ENCODE results near the gene FAM193B.

DNA sequence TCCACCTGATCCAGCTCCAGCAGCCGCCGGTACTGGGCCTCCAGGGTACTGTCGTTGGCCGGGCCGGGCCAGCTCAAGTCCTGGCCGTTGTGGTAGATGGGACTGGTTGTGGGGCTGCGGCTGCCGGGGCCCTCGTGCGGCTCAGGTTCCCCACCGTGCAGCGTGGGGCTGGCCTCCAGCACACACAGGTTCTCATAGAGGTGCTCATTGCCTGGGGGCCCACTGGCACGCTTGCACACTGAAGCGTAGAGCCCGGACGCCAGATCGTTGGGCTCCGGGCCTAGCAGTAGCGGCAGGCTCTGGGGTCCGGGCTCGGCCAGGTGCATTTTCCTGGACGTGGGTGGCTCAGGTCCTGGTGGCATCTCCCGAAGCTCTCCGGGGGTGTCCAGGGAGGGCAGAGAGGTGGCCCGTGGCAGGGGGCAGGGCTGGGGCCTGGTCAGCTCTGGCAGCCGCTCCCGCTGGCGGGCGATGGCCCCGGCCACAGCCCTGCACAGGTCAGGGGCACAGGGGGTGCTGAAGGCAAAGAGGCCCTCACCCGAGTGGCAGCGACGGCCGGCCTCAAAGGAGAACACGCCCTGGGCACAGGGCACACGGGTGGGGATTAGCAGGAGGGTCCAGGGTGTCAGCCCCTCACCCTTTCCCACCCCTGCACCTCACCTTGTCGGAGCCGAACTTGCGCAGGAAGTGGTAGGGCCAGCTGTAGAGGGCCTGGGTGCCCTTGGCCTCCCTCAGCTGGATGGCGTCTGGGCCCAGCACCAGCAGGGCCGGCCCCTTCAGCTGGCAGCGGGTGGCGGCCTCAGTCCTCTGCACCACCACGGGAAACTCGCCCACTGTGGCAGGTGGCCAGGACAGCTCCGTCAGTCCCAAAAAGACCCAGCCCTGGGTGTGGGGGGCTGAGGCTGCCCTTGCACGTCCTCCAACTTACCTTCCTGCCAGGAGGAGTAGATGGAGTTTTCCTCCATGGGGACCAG is 50.0 kb downstream of the FAM193B start:
- no peak for TF ChIP-seq LEF1 (IDR thresholded peaks at IDR 0.05; ENCODE audit: borderline replicate concordance)
- TF ChIP-seq NFRKB (IDR thresholded peaks at IDR 0.05), result no peak

Data from HEK293T (cell line).